ENCODE results near the gene PMM1. TPM values are rescaled to one million over a fixed set of nuclear protein-coding genes. Genes with fewer than 3 reads are reported as not detected.
A peak's percentile ranks its signal among the peaks of the same experiment; 100 is the strongest.
"Not testable (repeated sequence)": the region's sequence is repeated elsewhere in the genome, so short reads cannot be mapped to it uniquely, and the experiment has no call there.

Gene PMM1
- total RNA-seq, 2 donors from 2014 or later: 49.3 to 53.2 TPM

- no peaks in the 10 kb centered on the region for H3K36me3 ChIP-seq
Measured at GRCh38 chr22:41574847-41575381, 14.7 kb downstream of the PMM1 start.

DNA sequence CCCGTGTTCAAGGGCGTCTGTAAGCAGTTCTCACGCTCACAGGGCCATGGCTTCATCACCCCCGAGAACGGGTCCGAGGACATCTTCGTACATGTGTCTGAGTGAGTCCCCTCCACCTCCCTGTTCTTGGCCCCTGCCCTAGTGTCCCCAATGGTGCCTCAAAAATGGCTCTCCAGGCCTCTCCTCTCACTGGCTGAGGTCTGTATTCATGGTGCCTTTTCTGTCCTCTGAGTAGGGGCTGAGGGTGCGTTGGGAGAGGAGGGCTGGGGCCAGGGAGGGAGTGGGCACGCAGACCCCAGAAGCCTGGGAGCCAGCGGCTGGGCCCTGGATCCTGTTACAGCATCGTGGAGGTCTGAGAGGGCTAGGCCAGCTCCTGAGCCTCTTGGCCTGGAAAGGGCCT lies 16.0 kb downstream of the PMM1 start:
- no peak for DNase-seq
- no peak overlapping the region for H3K27ac ChIP-seq
- intact Hi-C loops (cut with DNase I): no loop called here
- no peaks in the 10 kb centered on the region for H3K4me1 ChIP-seq
- H3K36me3 ChIP-seq: no peaks in the 10 kb centered on the region
- TF ChIP-seq, protein P1, sequence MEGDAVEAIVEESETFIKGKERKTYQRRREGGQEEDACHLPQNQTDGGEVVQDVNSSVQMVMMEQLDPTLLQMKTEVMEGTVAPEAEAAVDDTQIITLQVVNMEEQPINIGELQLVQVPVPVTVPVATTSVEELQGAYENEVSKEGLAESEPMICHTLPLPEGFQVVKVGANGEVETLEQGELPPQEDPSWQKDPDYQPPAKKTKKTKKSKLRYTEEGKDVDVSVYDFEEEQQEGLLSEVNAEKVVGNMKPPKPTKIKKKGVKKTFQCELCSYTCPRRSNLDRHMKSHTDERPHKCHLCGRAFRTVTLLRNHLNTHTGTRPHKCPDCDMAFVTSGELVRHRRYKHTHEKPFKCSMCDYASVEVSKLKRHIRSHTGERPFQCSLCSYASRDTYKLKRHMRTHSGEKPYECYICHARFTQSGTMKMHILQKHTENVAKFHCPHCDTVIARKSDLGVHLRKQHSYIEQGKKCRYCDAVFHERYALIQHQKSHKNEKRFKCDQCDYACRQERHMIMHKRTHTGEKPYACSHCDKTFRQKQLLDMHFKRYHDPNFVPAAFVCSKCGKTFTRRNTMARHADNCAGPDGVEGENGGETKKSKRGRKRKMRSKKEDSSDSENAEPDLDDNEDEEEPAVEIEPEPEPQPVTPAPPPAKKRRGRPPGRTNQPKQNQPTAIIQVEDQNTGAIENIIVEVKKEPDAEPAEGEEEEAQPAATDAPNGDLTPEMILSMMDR (IDR thresholded peaks at IDR 0.05): no peak
- no peaks in the 10 kb centered on the region for H3K9me3 ChIP-seq
- no peak overlapping the region for H3K4me3 ChIP-seq
- H3K27me3 ChIP-seq: no peaks in the 10 kb centered on the region
- H3K9ac ChIP-seq (ENCODE audit: low read depth in 2 of 2, low read length in 2 of 2): no peak overlapping the region

More at GRCh38 chr22:41574847-41575381, 14.7 kb downstream of the PMM1 start:
- DNase-seq: peak; percentile 36
- no peaks in the 10 kb centered on the region for H3K9me3 ChIP-seq
- H3K27me3 ChIP-seq: no peaks in the 10 kb centered on the region
- H3K9ac ChIP-seq (ENCODE audit: low read depth in 2 of 2, low read length in 2 of 2): peak overlapping the region in 1 of 2 donors; percentile 12
- H3K27ac ChIP-seq: no peak overlapping the region
- no peak overlapping the region for H3K4me3 ChIP-seq
- TF ChIP-seq, protein P1 (IDR thresholded peaks at IDR 0.05): no peak
- intact Hi-C loops (cut with DNase I): no loop called here
- no peaks in the 10 kb centered on the region for H3K4me1 ChIP-seq

DNA sequence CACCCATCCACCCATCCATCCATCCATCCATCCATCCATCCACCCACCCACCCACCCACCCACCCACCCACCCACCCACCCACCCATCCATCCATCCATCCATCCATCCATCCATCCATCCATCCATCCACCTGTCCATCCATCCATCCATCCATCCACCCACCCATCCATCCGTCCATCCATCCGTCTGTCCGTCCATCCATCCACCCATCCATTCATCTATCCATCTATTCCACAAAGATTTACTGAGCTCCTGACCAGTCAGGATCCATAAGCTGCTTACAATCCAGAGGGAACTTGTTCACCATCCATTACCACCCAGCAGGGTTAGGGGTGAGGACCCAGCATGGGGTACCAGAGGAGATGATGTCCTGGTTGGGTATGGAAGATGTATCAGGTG lies 17.3 kb downstream of the PMM1 start:
- intact Hi-C loops (cut with DNase I): not testable (repeated sequence)

DNA sequence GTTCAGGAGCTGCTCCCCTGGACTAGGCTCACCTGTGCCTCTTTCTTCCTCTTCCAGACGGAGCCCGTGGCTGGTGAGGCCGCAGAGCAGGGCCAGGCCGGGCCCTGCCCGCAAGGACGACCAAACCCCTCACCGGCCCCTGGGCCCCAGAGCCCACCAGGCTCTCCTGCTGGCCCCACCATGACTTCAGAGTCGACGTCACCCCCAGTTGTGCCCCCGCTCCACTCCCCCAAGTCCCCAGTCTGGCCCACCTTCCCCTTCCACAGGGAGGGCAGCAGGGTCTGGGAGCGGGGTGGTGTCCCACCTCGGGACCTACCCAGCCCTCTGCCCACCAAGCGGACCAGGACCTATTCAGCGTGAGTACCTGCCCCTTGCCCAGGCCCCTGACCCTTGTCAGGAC lies 17.9 kb downstream of the PMM1 start:
- H3K9ac ChIP-seq (ENCODE audit: low read depth in 2 of 2, low read length in 2 of 2): no peak overlapping the region
- no peak overlapping the region for H3K4me3 ChIP-seq
- no peak overlapping the region for H3K27ac ChIP-seq
- H3K36me3 ChIP-seq: no peaks in the 10 kb centered on the region
- H3K4me1 ChIP-seq: no peaks in the 10 kb centered on the region
- intact Hi-C loops (cut with DNase I): no loop called here
- TF ChIP-seq, protein P1 (IDR thresholded peaks at IDR 0.05): no peak
- no peaks in the 10 kb centered on the region for H3K27me3 ChIP-seq
- no peaks in the 10 kb centered on the region for H3K9me3 ChIP-seq
- no peak for DNase-seq

More for the DNA sequence above, 17.3 kb downstream of the PMM1 start:
- not testable (repeated sequence) for H3K9me3 ChIP-seq; DNase-seq; H3K27ac ChIP-seq; H3K9ac ChIP-seq (ENCODE audit: low read depth in 2 of 2, low read length in 2 of 2); H3K4me1 ChIP-seq; H3K4me3 ChIP-seq; H3K36me3 ChIP-seq; H3K27me3 ChIP-seq

GRCh38 chr22:41570221-41570620 lies 19.4 kb downstream of the PMM1 start:
- no peaks in the 10 kb centered on the region for H3K27me3 ChIP-seq
- no peak for DNase-seq
- no peaks in the 10 kb centered on the region for H3K4me1 ChIP-seq
- H3K36me3 ChIP-seq: no peaks in the 10 kb centered on the region
- intact Hi-C loops (cut with DNase I): no loop called here
- H3K4me3 ChIP-seq: no peak overlapping the region
- H3K9me3 ChIP-seq: no peaks in the 10 kb centered on the region
- H3K9ac ChIP-seq (ENCODE audit: low read depth in 2 of 2, low read length in 2 of 2): no peak overlapping the region
- H3K27ac ChIP-seq: no peak overlapping the region
- TF ChIP-seq, protein P1 (IDR thresholded peaks at IDR 0.05): no peak

DNA sequence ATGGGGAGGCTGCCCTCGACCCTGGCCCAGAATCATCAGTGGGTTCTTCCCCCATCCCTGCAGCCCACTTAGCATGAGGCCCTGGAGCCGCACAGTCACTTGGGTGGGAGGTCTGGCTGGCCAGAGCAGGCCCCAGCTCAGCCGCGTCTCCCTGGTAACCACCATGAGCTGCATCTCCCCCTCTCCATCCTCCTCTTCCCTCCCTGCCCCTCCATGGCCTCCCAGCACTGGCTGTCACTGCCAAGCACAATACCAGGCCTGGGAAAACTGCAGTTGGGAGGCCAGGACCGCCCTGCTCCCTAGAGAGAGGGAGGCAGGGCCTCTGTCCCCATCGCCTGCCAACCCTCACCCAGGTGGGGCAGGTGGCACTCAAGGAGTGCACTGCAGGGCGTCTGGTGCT lies 20.8 kb downstream of the PMM1 start:
- H3K9me3 ChIP-seq: no peaks in the 10 kb centered on the region
- no peak for DNase-seq
- no peaks in the 10 kb centered on the region for H3K27me3 ChIP-seq
- TF ChIP-seq, protein P1 (IDR thresholded peaks at IDR 0.05): no peak
- H3K4me3 ChIP-seq: no peak overlapping the region
- intact Hi-C loops (cut with DNase I): no loop called here
- H3K9ac ChIP-seq (ENCODE audit: low read depth in 2 of 2, low read length in 2 of 2): no peak overlapping the region
- H3K4me1 ChIP-seq: no peaks in the 10 kb centered on the region
- H3K36me3 ChIP-seq: no peaks in the 10 kb centered on the region
- no peak overlapping the region for H3K27ac ChIP-seq
